NCI-H1105 (cell line): ENCODE measurements around the gene ZFPM1.
"Not testable (repeated sequence)": the region's sequence is repeated elsewhere in the genome, so short reads cannot be mapped to it uniquely, and the experiment has no call there.

Experiments
- DNase-seq: peaks from one replicate; lab custom pipeline; 2025; lab: John Stamatoyannopoulos, UW

ZFPM1 gene

DNA sequence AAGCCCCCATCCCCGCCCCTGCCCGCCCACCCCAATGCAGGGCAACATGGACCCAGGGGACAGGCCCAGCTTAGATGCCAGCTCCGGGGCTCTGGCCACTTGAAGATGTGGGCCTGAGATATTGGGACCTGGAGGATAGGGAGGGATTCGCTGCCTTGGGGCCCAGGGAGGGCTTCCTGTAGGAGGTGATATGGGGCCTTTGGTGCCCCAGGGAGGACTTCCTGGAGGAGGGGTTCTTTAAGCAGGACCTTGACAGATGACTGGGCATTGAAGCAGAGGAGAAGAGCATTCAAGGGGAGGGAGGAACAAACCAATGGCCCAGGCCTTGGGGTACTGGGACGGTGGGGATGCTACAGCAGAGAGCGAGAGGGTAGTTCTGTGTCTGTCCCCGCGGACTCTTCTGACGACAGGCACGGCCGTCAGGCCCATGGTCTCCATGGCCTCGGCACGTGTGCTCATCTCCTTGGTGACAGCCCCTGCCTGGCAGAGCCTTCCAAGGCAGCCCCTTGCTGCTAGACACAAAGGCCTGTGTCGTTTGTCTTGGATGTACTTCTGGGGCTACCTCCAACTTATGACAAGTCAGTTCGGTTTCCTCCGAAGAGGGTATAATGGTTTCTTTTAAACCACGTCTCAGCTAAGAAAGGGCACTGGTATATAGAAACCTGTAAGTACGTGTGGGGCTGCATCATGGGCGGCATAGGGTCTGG lies 61.6 kb downstream of the ZFPM1 start:
- DNase-seq = no peak

DNA sequence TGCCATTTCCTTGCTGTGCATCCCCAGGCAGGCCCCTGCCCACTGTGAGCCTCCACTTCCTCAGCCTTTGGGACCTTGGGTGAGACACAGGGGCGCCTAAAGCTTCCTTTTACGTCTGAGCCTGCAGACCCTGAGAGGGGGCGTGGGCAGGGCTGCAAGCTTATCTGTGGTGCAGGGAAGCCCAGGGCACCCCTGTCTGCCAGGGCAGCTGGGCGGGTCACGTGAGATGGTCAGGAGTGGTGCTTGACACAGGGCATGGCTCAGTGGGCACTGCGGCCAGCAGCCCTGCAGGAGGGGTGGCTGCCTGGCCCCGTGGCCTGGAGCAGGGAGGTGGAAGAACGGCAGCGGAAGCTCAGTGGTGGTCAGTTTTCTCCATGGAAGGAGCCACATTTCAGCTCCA lies 62.3 kb downstream of the ZFPM1 start:
- no peak for DNase-seq

- no peak for DNase-seq
These were observed 63.0 kb downstream of the ZFPM1 start for GRCh38 chr16:88515925-88516594.

GRCh38 chr16:88516601-88517061 lies 63.6 kb downstream of the ZFPM1 start:
- DNase-seq = no peak

GRCh38 chr16:88517208-88517774 lies 64.2 kb downstream of the ZFPM1 start:
- DNase-seq = not testable (repeated sequence)

DNA sequence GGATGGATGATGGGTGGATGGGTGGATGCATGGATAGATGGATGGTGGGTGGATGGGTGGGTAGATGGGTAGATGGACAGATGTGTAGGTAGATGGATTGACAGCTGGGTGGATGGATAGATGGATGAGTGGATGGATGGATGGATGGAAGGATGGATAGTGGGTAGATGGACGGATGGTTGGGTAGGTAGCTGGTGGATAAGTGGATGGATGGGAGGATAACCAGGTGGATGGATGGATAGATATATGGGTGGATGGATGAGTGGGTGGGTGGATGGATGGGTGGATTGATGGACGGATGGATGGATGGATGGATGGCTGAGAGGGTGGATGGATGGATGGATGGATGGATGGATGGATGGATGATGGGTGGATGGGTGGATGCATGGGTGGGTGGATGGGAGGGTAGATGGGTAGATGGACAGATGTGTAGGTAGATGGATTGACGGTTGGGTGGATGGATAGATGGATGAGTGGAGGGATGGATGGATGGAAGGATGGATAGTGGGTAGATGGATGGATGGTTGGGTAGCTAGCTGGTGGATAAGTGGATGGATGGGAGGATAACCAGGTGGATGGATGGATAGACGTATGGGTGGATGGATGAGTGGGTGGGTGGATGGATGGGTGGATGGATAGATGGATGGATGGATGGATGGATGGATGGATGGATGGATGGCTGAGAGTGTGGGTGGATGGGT lies 65.5 kb downstream of the ZFPM1 start:
- DNase-seq = not testable (repeated sequence)

DNA sequence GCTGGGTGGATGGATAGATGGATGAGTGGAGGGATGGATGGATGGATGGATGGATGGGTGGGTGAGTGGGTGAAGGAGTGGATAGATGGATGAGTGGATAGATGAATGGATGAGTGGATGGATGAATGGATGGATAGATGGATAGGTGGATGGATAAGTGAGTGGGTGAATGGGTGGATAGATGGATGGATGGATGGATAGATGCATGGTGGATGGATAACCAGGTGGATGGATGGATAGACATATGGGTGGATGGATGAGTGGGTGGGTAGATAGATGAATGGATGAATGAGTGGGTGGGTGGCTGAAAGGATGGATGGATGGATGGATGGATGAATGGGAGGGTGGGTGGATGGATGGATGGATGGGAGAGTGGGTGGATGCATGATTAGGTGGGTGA lies 66.2 kb downstream of the ZFPM1 start:
- no peak for DNase-seq

DNA sequence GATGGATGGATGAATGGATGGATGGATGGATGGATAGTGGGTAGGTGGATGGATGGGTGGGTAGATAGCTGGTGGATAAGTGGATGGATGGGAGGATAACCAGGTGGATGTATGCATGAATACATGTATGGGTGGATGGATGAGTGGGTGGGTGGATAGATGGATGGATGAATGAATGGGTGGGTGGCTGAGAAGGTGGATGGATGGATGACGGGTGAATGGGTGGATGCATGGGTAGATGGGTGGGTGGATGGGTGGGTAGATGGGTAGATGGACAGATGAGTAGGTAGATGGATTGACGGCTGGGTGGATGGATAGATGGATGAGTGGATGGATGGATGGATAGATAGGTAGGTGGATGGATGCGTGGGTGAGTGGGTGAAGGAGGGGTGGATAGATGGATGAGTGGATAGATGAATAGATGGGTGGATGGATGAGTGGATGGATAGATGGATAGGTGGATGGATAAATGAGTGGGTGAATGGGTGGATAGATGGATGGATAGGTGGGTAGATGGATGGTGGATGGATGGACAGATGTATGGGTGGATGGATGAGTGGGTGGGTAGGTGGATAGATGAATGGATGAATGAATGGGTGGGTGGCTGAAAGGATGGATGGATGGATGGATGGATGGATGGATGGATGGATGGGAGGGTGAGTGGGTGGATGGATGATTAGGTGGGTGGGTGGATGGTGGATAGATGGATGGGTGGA lies 67.0 kb downstream of the ZFPM1 start:
- no peak for DNase-seq

- DNase-seq = no peak
These were observed 68.6 kb downstream of the ZFPM1 start for GRCh38 chr16:88521674-88522073.

GRCh38 chr16:88522276-88522949 lies 69.3 kb downstream of the ZFPM1 start:
- DNase-seq = no peak

- DNase-seq = no peak
These were observed 70.5 kb downstream of the ZFPM1 start for GRCh38 chr16:88523309-88524161.

- no peak for DNase-seq
These were observed 71.3 kb downstream of the ZFPM1 start for GRCh38 chr16:88524274-88524972.

- DNase-seq = no peak
These were observed 72.0 kb downstream of the ZFPM1 start for GRCh38 chr16:88524973-88525662.

DNA sequence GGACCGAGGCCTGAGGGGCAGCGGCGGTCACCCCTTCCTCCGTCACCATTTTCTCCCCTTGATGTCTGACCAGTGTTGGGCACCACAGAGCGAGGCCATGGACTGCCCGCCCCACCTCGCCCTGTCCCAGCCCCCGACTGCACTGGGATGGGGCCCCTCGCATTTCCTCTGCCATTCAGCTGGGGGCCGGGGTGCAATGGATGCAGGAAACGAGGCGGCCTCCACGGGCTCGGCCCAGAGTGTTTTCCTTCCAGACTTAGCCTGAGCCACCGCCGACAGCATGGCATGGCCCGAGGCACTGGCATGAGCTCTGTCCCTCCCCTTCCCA lies 72.5 kb downstream of the ZFPM1 start:
- DNase-seq = no peak

DNA sequence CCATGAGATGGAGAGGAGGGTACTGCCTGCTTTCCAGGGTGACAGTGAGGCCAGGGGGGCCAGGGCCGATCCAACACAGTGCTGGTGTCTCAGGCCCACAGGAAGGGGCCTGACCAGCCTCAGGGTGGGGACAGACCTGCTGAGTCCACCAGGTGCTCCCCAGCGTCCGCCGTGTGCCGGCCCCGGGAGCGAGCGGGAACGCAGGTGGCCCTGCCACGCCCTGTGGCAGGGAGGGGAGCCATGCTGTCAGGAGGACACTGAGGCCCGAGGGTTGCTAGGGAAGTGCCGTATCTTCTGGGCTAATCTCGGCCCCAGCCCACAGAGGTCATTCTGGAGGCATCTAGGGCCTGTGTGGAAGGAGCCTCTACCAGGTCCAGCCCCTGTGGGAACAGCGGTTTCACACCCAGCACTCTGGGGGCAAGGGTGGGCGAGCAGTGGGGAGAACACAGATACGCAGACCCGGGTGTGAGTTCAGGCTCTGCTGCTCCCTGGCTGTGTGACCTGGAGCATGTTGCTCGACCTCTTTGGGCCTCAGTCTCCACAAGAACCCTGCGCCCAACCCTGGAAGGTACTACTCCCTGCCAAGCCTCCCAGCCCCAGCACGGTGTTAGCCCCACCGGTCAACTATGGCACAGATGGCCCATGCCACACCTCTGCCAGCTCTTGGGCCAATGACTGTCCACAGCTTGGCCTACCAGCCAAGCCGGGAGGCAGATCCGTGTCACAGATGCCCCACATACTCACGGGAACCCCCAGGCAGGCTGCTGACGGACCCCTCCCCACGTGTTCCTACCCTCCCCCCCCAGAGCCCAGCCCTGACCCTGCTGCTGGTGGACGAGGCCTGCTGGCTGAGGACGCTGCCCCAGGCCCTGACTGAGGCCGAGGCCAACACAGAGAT lies 73.2 kb downstream of the ZFPM1 start:
- no peak for DNase-seq

GRCh38 chr16:88526906-88527185 lies 73.8 kb downstream of the ZFPM1 start:
- DNase-seq = no peak

DNA sequence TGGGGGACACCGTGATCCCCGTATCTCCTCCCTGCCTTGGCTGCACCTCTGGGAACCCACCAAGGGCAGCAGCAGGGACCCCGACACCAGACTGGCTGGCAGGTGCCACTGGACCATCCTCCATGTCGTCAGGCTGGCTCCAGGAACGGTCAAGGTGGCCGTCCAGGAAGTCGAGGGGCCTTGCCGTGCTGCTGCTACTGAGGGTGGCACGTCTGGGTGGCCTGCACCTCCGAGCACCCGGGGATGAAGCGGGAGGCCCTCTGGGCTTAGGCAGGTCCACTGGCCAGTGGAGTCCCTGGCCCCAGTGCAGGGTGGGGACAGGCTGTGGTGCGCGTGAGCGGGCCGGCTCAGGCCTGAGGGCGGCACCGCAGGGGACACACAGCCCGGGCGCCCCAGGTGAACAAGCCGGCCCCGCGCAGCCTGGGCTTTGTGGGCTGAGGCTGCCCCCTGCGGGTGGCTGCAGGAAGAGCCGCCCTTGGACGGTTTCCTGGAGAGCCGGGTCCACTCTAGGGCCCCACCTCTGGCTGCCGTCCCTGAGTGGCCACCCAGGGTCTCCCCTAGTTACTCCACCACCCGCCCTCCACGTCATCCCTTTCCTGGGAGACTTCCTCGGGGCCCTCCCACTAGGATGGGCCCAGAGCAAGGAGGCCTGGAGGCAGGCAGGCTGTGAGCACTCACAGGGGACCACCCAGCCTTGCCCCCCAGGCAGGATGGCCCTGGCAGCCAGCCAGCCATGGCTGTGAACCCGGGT lies 74.3 kb downstream of the ZFPM1 start:
- DNase-seq = peak; percentile 7
